A549 (cell line): ENCODE measurements around the gene VAT1L. TPM values are rescaled to one million over a fixed set of nuclear protein-coding genes. Genes with fewer than 3 reads are reported as not detected.

Experiments used
- ATAC-seq, 2 experiments: fragments of 200-7000 bp in 1 of 2; fragments of >200 bp in 1 of 2; cut with Nextera tagmentation in 1 of 2; cut with Tn5 transposase in 1 of 2; 3 replicates each; pipeline versions ENCODE4 v1.8.0 to v1.9.1; 2018 to 2020; ENCODE audit warnings: mild to moderate bottlenecking in 1 of 2, moderate library complexity in 1 of 2
- CTCF ChIA-PET: fragments of 300-600 bp; sonication (Branson Sonifier 250); formaldehyde crosslinking; extraction: SDS; loops from one replicate; lab custom pipeline; 2021; ENCODE audit warnings: antibody characterized with exemption, inconsistent platforms; lab: Yijun Ruan, JAX
- POLR2A ChIA-PET: fragments of 350-600 bp; formaldehyde crosslinking; extraction: SDS; loops from one replicate; lab custom pipeline; 2021; ENCODE audit warnings: antibody characterized with exemption, inconsistent platforms; lab: Yijun Ruan, JAX
- DNase-seq, 2 experiments: peaks; one replicate each; pipeline versions ENCODE4 v3.0.0 to v3.0.0-alpha.2; 2011 to 2016; ENCODE audit warnings: low read depth in 1 of 2, low spot score in 1 of 2
- FAIRE-seq: peaks from 2 replicates; lab custom pipeline; 2011; peaks lifted over from hg19 to GRCh38; lab: Jason Lieb, UNC
- H3K27ac ChIP-seq, 2 experiments: fragments of >200 bp; sonication (Bioruptor Twin); formaldehyde crosslinking; 3 replicates each; pipeline ENCODE4 v1.5.1; 2016 to 2017
- H3K4me1 ChIP-seq: fragments of >200 bp; sonication (Bioruptor Twin); formaldehyde crosslinking; 3 replicates; pipeline ENCODE4 v1.6.1; 2016
- H3K4me2 ChIP-seq: fragments of >200 bp; sonication (Bioruptor Twin); formaldehyde crosslinking; 3 replicates; pipeline ENCODE4 v1.6.1; 2016
- H3K4me3 ChIP-seq: fragments of >200 bp; sonication (Bioruptor Twin); formaldehyde crosslinking; 3 replicates; pipeline ENCODE4 v1.5.1; 2016
- H3K9me3 ChIP-seq: fragments of >200 bp; sonication (Bioruptor Twin); formaldehyde crosslinking; 3 replicates; pipeline ENCODE4 v1.6.1; 2016
- CBX2 ChIP-seq: fragments of 200-600 bp; sonication (generic); IDR thresholded peaks from 2 replicates; pipeline ENCODE4 v1.6.1; 2016; ENCODE audit warnings: low read depth, mild to moderate bottlenecking, borderline replicate concordance
- CEBPB ChIP-seq, 2 experiments: fragments of >200 bp in 1 of 2; sonication (Bioruptor Twin) in 1 of 2; formaldehyde crosslinking in 1 of 2; IDR thresholded peaks; 2 replicates each; pipeline ENCODE4 v1.6.1; 2012 to 2016
- CHD4 ChIP-seq: fragments of 200-600 bp; sonication (generic); IDR thresholded peaks from 2 replicates; pipeline ENCODE4 v1.6.1; 2016; ENCODE audit warnings: antibody characterized with exemption, mild to moderate bottlenecking, borderline replicate concordance
- ESRRA ChIP-seq: fragments of 150-350 bp; IDR thresholded peaks from 2 replicates; pipeline ENCODE4 v1.6.1; 2014; ENCODE audit warnings: mild to moderate bottlenecking, low read length, borderline replicate concordance
- FOSB ChIP-seq: fragments of 250-450 bp; sonication (Bioruptor Pico); IDR thresholded peaks from 2 replicates; pipeline ENCODE4 v1.5.0; 2020; ENCODE audit warnings: mild to moderate bottlenecking, moderate library complexity
- FOXS1 ChIP-seq: fragments of 250-450 bp; sonication (Bioruptor Pico); IDR thresholded peaks from 2 replicates; pipeline ENCODE4 v1.5.0; 2020; ENCODE audit warnings: mild to moderate bottlenecking, moderate library complexity
- HDAC2 ChIP-seq: fragments of 200-600 bp; sonication (generic); IDR thresholded peaks from 2 replicates; pipeline ENCODE4 v1.6.1; 2016
- HOXB5 ChIP-seq: fragments of 250-450 bp; sonication (Bioruptor Pico); IDR thresholded peaks from 2 replicates; pipeline ENCODE4 v1.5.0; 2020; ENCODE audit warnings: mild to moderate bottlenecking, moderate library complexity
- JUNB ChIP-seq: fragments of >200 bp; sonication (Bioruptor Twin); formaldehyde crosslinking; IDR thresholded peaks from 2 replicates; pipeline ENCODE4 v1.6.1; 2016
- KDM1A ChIP-seq: fragments of 200-600 bp; sonication (generic); IDR thresholded peaks from 2 replicates; pipeline ENCODE4 v1.6.1; 2016; ENCODE audit warnings: low read depth, mild to moderate bottlenecking
- MAZ ChIP-seq: fragments of 150-350 bp; IDR thresholded peaks from 2 replicates; pipeline ENCODE4 v1.6.1; 2014; ENCODE audit warnings: antibody characterized with exemption, low read depth, low read length, borderline replicate concordance
- NR3C1 ChIP-seq: fragments of >200 bp; sonication (Bioruptor Twin); formaldehyde crosslinking; IDR thresholded peaks from 3 replicates; pipeline ENCODE4 v1.6.1; 2017
- PHF8 ChIP-seq: fragments of 200-600 bp; sonication (generic); IDR thresholded peaks from 2 replicates; pipeline ENCODE4 v1.6.1; 2016; ENCODE audit warnings: low read depth, mild to moderate bottlenecking, antibody characterized with exemption, moderate library complexity, borderline replicate concordance
- POLR2A ChIP-seq: IDR thresholded peaks from 2 replicates; pipeline ENCODE4 v1.6.1; 2012; ENCODE audit warnings: mild to moderate bottlenecking, low read length
- RAD21 ChIP-seq, 2 experiments: fragments of >200 bp in 1 of 2; sonication (Bioruptor Twin) in 1 of 2; formaldehyde crosslinking in 1 of 2; IDR thresholded peaks in 1 of 2; conservative IDR thresholded peaks in 1 of 2; 2 replicates in 1 of 2; 3 replicates in 1 of 2; pipeline ENCODE4 v1.6.1; 2012 to 2018; ENCODE audit warnings: inconsistent platforms in 1 of 2
- RCOR1 ChIP-seq: fragments of 150-350 bp; IDR thresholded peaks from 2 replicates; pipeline ENCODE4 v1.6.1; 2014; ENCODE audit warnings: antibody characterized with exemption, low read length, low read depth
- RFX5 ChIP-seq: fragments of 450-650 bp; IDR thresholded peaks from 2 replicates; pipeline ENCODE4 v1.7.1; 2014; ENCODE audit warnings: antibody characterized with exemption, mild to moderate bottlenecking, moderate library complexity
- SREBF2 ChIP-seq: fragments of 450-650 bp; IDR thresholded peaks from 2 replicates; pipeline ENCODE4 v1.6.1; 2014; ENCODE audit warnings: mild to moderate bottlenecking, moderate library complexity
- TP53 ChIP-seq: fragments of 250-450 bp; sonication (Bioruptor Pico); IDR thresholded peaks from 2 replicates; pipeline ENCODE4 v1.5.0; 2021; ENCODE audit warnings: mild to moderate bottlenecking, moderate library complexity
- ZC3H11A ChIP-seq: fragments of 450-650 bp; IDR thresholded peaks from 2 replicates; pipeline ENCODE4 v1.6.1; 2014; ENCODE audit warnings: antibody characterized with exemption, mild to moderate bottlenecking
- ZNF302 ChIP-seq: fragments of 250-450 bp; sonication (Bioruptor Pico); IDR thresholded peaks from 2 replicates; pipeline ENCODE4 v1.9.0; 2021; ENCODE audit warnings: inconsistent platforms, mild to moderate bottlenecking, moderate library complexity
- ZSCAN20 ChIP-seq: fragments of 250-450 bp; sonication (Bioruptor Pico); IDR thresholded peaks from 2 replicates; pipeline ENCODE4 v1.8.0; 2022; ENCODE audit warnings: mild to moderate bottlenecking, moderate library complexity
- WGBS: methylation state at CpG from one replicate; pipeline ENCODE4 v1.1.6; 2017; ENCODE audit errors: missing lambda C conversion rate; 5-methylcytosine and 5-hydroxymethylcytosine counted together
- polyA plus RNA-seq, 4 experiments: library from polyadenylated mRNA; depleted of rRNA in 3 of 4; stranded (reverse); fragments of >200 nt; fragmentation: RNase III in 1 of 4; extraction: RNeasy Plus Mini Kit Qiagen cat#74134 plus additional on column Dnase treatment in 1 of 4; gene quantifications; 2 replicates in 3 of 4; 3 replicates in 1 of 4; pipeline ENCODE4 v1.2.3, GENCODE V29; 2011 to 2017
- TF ChIP-seq, protein P1 (sequence below): fragments of 250-450 bp; sonication (Bioruptor Pico); IDR thresholded peaks from 2 replicates; pipeline ENCODE4 v1.5.0; 2021; ENCODE audit warnings: mild to moderate bottlenecking, moderate library complexity, borderline replicate concordance
- TF ChIP-seq, protein P2 (sequence below): fragments of >200 bp; sonication (Bioruptor Twin); formaldehyde crosslinking; IDR thresholded peaks from 3 replicates; pipeline ENCODE4 v1.5.1; 2016
- TF ChIP-seq, protein P3 (sequence below): fragments of 150-350 bp; IDR thresholded peaks from 2 replicates; pipeline ENCODE4 v1.6.1; 2014; ENCODE audit warnings: low read depth, mild to moderate bottlenecking, low read length
- TF ChIP-seq, protein P4 (sequence below): fragments of >200 bp; sonication (Bioruptor Twin); formaldehyde crosslinking; IDR thresholded peaks from 3 replicates; pipeline ENCODE4 v1.6.1; 2016
- TF ChIP-seq, protein P5 (sequence below): fragments of >200 bp; sonication (Bioruptor Twin); formaldehyde crosslinking; IDR thresholded peaks from 2 replicates; pipeline ENCODE4 v1.6.1; 2016
- TF ChIP-seq, protein P6 (sequence below): IDR thresholded peaks from 2 replicates; pipeline ENCODE4 v1.6.1; 2012

The VAT1L gene
- polyA plus RNA-seq, 2 of the 4 experiments (the other 2 are of a cell fraction), result not detected

DNA sequence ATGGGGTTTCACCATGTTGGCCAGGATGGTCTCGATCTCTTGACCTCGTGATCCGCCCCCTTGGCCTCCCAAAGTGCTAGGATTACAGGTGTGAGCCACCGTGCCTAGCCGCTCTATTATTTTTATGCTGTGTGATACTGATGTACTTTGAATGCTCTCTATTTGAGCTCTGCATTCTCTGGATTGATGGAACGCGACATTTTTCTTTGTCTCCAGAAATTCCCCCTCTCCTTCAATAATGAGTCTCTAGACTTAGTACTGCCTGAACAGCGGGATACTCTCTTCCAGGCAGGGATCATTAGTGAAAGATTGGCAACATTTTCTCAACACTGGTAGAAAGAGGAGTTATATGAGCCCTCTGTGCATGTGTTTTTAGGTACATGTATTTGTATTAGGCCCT is 140.6 kb downstream of the VAT1L start:
- FAIRE-seq, result no peak
- H3K4me3 ChIP-seq, result no peak overlapping the region
- TF ChIP-seq ZNF302 (no peak), ZC3H11A (no peak), CBX2 (no peak), HOXB5 (CRISPR knock-in tag) (no peak), NR3C1 (no peak), CHD4 (no peak), ZSCAN20 (CRISPR knock-in tag) (no peak), HDAC2 (no peak), CEBPB (IDR thresholded peaks at IDR 0.05) (no peak), RCOR1 (no peak), ESRRA (no peak), PHF8 (no peak)
- TF ChIP-seq, protein P1, sequence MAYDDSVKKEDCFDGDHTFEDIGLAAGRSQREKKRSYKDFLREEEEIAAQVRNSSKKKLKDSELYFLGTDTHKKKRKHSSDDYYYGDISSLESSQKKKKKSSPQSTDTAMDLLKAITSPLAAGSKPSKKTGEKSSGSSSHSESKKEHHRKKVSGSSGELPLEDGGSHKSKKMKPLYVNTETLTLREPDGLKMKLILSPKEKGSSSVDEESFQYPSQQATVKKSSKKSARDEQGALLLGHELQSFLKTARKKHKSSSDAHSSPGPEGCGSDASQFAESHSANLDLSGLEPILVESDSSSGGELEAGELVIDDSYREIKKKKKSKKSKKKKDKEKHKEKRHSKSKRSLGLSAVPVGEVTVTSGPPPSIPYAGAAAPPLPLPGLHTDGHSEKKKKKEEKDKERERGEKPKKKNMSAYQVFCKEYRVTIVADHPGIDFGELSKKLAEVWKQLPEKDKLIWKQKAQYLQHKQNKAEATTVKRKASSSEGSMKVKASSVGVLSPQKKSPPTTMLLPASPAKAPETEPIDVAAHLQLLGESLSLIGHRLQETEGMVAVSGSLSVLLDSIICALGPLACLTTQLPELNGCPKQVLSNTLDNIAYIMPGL (CRISPR knock-in tag), result no peak
- TF ChIP-seq, protein P2, sequence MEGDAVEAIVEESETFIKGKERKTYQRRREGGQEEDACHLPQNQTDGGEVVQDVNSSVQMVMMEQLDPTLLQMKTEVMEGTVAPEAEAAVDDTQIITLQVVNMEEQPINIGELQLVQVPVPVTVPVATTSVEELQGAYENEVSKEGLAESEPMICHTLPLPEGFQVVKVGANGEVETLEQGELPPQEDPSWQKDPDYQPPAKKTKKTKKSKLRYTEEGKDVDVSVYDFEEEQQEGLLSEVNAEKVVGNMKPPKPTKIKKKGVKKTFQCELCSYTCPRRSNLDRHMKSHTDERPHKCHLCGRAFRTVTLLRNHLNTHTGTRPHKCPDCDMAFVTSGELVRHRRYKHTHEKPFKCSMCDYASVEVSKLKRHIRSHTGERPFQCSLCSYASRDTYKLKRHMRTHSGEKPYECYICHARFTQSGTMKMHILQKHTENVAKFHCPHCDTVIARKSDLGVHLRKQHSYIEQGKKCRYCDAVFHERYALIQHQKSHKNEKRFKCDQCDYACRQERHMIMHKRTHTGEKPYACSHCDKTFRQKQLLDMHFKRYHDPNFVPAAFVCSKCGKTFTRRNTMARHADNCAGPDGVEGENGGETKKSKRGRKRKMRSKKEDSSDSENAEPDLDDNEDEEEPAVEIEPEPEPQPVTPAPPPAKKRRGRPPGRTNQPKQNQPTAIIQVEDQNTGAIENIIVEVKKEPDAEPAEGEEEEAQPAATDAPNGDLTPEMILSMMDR, result no peak
- TF ChIP-seq, protein P3, sequence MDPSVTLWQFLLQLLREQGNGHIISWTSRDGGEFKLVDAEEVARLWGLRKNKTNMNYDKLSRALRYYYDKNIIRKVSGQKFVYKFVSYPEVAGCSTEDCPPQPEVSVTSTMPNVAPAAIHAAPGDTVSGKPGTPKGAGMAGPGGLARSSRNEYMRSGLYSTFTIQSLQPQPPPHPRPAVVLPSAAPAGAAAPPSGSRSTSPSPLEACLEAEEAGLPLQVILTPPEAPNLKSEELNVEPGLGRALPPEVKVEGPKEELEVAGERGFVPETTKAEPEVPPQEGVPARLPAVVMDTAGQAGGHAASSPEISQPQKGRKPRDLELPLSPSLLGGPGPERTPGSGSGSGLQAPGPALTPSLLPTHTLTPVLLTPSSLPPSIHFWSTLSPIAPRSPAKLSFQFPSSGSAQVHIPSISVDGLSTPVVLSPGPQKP, result no peak
- TF ChIP-seq, protein P4, sequence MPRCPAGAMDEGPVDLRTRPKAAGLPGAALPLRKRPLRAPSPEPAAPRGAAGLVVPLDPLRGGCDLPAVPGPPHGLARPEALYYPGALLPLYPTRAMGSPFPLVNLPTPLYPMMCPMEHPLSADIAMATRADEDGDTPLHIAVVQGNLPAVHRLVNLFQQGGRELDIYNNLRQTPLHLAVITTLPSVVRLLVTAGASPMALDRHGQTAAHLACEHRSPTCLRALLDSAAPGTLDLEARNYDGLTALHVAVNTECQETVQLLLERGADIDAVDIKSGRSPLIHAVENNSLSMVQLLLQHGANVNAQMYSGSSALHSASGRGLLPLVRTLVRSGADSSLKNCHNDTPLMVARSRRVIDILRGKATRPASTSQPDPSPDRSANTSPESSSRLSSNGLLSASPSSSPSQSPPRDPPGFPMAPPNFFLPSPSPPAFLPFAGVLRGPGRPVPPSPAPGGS, result no peak
- WGBS, result 36% methylated on average over 8 of the region's 8 CpGs
- ChIA-PET CTCF (no interaction called here), POLR2A (no interaction called here)
- no peak for DNase-seq
- no peaks in the 10 kb centered on the region for H3K4me1 ChIP-seq
- H3K4me2 ChIP-seq, result no peak overlapping the region
- ATAC-seq, result no peak
- H3K9me3 ChIP-seq, result no peaks in the 10 kb centered on the region
- no peak overlapping the region for H3K27ac ChIP-seq

DNA sequence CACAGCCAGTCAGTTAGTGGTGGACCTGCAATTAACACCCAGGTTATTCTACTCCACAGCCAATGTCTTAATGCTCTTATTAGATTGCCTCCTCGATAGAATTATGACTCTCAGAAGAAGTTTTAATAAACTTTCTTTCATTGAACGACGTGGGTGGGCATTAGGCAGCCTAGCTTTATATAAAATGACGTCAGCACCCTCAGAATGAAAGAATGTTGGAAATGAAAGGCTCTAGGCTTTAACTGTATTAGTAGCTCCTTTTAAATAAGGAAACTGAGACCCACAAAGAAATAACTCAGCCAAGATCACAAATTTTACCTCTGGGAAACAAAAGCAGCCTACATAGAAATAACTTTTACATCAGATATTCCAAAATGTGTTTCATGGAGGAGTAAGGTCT is 142.7 kb downstream of the VAT1L start:
- CTCF ChIA-PET, result interaction anchor here (1.1 to 1.6 kb wide), 2 partner anchors 9 to 41 kb away, joined by 4 read pairs; no protein-coding TSS in a partner anchor
- TF ChIP-seq TP53 (CRISPR knock-in tag) (no peak), NR3C1 (no peak), FOXS1 (CRISPR knock-in tag) (no peak), PHF8 (no peak), SREBF2 (no peak), POLR2A (no peak), RAD21 (conservative IDR thresholded peaks at IDR 0.05 in 1 of 2, IDR thresholded peaks at IDR 0.05 in 1 of 2) (no peak), RFX5 (no peak), MAZ (no peak), CHD4 (no peak), KDM1A (no peak), CEBPB (IDR thresholded peaks at IDR 0.05) (no peak), FOSB (CRISPR knock-in tag) (no peak), JUNB (no peak)
- TF ChIP-seq, protein P2, result no peak
- TF ChIP-seq, protein P5, sequence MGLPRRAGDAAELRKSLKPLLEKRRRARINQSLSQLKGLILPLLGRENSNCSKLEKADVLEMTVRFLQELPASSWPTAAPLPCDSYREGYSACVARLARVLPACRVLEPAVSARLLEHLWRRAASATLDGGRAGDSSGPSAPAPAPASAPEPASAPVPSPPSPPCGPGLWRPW, result no peak
- TF ChIP-seq, protein P4, result no peak
- TF ChIP-seq, protein P6, sequence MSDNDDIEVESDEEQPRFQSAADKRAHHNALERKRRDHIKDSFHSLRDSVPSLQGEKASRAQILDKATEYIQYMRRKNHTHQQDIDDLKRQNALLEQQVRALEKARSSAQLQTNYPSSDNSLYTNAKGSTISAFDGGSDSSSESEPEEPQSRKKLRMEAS, result no peak

More for the DNA sequence above, 142.7 kb downstream of the VAT1L start:
- no peak overlapping the region for H3K27ac ChIP-seq
- DNase-seq (no peak), FAIRE-seq (no peak), ATAC-seq (no peak)
- H3K9me3 ChIP-seq, result peaks cover 4% of the 10 kb centered on the region; the same call in 1 of the 3 replicates
- no peak overlapping the region for H3K4me3 ChIP-seq
- WGBS, result 3% methylated on average over 4 of the region's 4 CpGs
- no peaks in the 10 kb centered on the region for H3K4me1 ChIP-seq
- H3K4me2 ChIP-seq, result no peak overlapping the region
- POLR2A ChIA-PET, result no interaction called here
